ENCODE results near the gene FAM20C.

DNA sequence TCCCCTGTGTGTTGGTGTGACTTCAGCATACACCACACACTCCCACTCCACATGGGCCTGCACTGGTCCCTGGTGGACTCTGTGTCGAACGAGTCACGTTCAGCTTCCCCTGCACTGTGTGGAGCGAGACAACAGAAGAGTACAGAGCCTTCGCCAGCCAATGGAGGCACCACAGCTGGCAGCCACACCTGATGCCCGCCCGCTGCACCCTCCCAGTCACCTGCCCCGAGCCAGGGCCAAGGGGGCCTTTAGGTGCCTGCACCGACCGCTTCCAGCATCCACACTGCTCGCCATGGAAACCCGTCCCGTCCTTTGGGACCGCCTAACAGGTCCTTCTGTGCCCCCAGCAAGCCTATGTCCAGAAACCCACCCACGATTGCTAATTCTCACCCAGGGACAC lies 106.8 kb downstream of the FAM20C start:
- TF ChIP-seq CTCF (IDR thresholded peaks at IDR 0.05), result no peak
- no peak for TF ChIP-seq EP300 (IDR thresholded peaks at IDR 0.05)
